ENCODE data around the gene SETBP1. TPM values are rescaled to one million over a fixed set of nuclear protein-coding genes. Genes with fewer than 3 reads are reported as not detected.

Gene SETBP1
- total and polyA plus RNA-seq, 2 of the 8 experiments (the other 6 are each of a cell fraction or from before 2014, with no cell fraction given), result 2.0 to 6.5 TPM

DNA sequence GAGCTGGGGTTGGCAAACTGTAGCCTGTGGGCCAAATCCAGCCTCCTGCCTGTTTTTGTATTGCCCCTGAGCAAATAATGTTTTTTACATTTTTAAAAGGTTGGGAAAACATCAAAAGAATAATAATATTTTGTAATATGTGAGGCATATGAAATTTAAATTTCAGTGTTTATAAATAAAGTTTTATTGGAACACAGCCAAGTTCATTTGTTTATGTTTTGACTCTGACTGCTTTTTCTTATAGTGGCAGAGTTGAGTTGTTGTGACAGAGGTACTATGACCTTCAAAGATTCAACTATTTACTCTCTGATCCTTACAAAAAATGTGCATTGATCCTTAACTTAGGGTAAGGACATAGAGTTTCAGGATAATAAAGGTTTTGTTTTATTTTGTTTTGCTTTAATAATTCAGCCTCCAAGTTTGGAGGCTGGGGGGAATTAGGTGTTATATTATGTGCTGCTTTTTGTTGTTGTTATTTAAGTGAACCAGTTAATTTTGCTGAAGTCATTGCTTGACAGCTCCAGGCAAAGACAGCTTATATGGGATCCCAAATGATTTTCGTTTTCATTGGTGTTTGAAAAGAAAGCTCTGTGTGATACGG is 24.5 kb downstream of the SETBP1 start:
- Histone ChIP-seq H3K4me1 (replicated peaks in 1 of 4; ENCODE audit: control insufficient read depth in 3 of 4, insufficient read depth in 4 of 4, low read length in 3 of 4) (peaks cover 0 to 8% (median 0%) of the 10 kb centered on the region in 4 experiments; a peak in 2 of 7 replicates), H3K56ac (replicated peaks; ENCODE audit: insufficient read length, low read depth, low read length) (no peak overlapping the region), H4K20me1 (replicated peaks in 1 of 2; ENCODE audit: control insufficient read depth in 1 of 2, insufficient read depth in 2 of 2, low read length in 2 of 2) (no peaks in the 10 kb centered on the region), H4K91ac (replicated peaks; ENCODE audit: insufficient read length, low read length) (no peak overlapping the region), H3K27ac (ENCODE audit: low read depth, low read length) (no peak overlapping the region), H2AFZ (ENCODE audit: low read length) (no peak overlapping the region), H3K14ac (ENCODE audit: insufficient read length) (no peak overlapping the region), H4K8ac (ENCODE audit: extremely low read depth, insufficient read depth, low read length) (no peak overlapping the region), H3K23ac (ENCODE audit: insufficient read length) (no peak overlapping the region), H2BK20ac (ENCODE audit: low read length) (no peak overlapping the region), H3K9me3 (ENCODE audit: insufficient read depth in 2 of 2, low read depth in 1 of 2, low read length in 1 of 2) (no peaks in the 10 kb centered on the region), H3K4ac (replicated peaks; ENCODE audit: insufficient read length, low read depth, low read length) (no peak overlapping the region), H4K5ac (ENCODE audit: insufficient read length, low read depth, low read length) (no peak overlapping the region), H3K23me2 (ENCODE audit: low read depth, low read length) (no peaks in the 10 kb centered on the region), H3K4me2 (ENCODE audit: insufficient read depth in 1 of 2, low read depth in 2 of 2, low read length in 2 of 2) (no peak overlapping the region), H3K79me1 (ENCODE audit: low read depth, low read length) (no peaks in the 10 kb centered on the region), H2BK120ac (replicated peaks; ENCODE audit: low read depth, low read length) (no peak overlapping the region), H2BK15ac (ENCODE audit: low read length) (no peak overlapping the region), H3K27me3 (replicated peaks in 1 of 4; ENCODE audit: control insufficient read depth in 3 of 4, extremely low read depth in 1 of 4, insufficient read depth in 3 of 4, low read length in 3 of 4) (no peaks in the 10 kb centered on the region), H3K4me3 (ENCODE audit: extremely low read depth in 1 of 4, insufficient read depth in 2 of 4, low read depth in 3 of 4, low read length in 4 of 4) (no peak overlapping the region), H2BK12ac (ENCODE audit: low read depth, low read length) (no peak overlapping the region), H2BK5ac (ENCODE audit: low read depth, low read length) (no peak overlapping the region), H3K9ac (replicated peaks in 1 of 4; ENCODE audit: extremely low read depth in 1 of 4, low read depth in 3 of 4, low read length in 3 of 4) (no peak overlapping the region), H2AK5ac (ENCODE audit: low read depth, low read length) (no peak overlapping the region), H3K36me3 (ENCODE audit: control insufficient read depth in 2 of 4, insufficient read depth in 4 of 4, low read length in 3 of 4) (no peaks in the 10 kb centered on the region), H3K18ac (ENCODE audit: extremely low read depth, low read length) (no peak overlapping the region), H3K79me2 (ENCODE audit: control insufficient read depth in 1 of 2, insufficient read depth in 2 of 2, low read length in 2 of 2) (no peaks in the 10 kb centered on the region)
- 89% methylated on average over 2 of the region's 2 CpGs; no CpG with 5 or more reads in 1 of the 2 experiments for WGBS, 2 experiments (ENCODE audit: extremely low coverage in 1 of 2, insufficient coverage in 1 of 2, insufficient read length in 1 of 2, insufficient replicate concordance in 2 of 2, low coverage in 1 of 2, low lambda C conversion rate in 2 of 2, missing lambda C conversion rate in 1 of 2)
- FAIRE-seq (no peak), DNase-seq (ENCODE audit: low read depth in 1 of 2, low spot score in 2 of 2) (no peak)
- TF ChIP-seq HDAC6 (IDR thresholded peaks at IDR 0.05; ENCODE audit: low read depth, low read length) (no peak), GABPA (IDR thresholded peaks at IDR 0.05; ENCODE audit: borderline replicate concordance, insufficient read depth, low read length) (no peak), ASH2L (IDR thresholded peaks at IDR 0.05; ENCODE audit: low read length) (no peak), SIRT6 (IDR thresholded peaks at IDR 0.05; ENCODE audit: low read length) (no peak), SAP30 (IDR thresholded peaks at IDR 0.05; ENCODE audit: insufficient read depth, insufficient replicate concordance, low read length) (no peak), PHF8 (conservative IDR thresholded peaks at IDR 0.05; ENCODE audit: low read depth, low read length) (no peak), EGR1 (IDR thresholded peaks at IDR 0.05; ENCODE audit: borderline replicate concordance, low read depth, low read length) (no peak), CBX5 (IDR thresholded peaks at IDR 0.05; ENCODE audit: low read depth, low read length) (no peak), TEAD4 (IDR thresholded peaks at IDR 0.05; ENCODE audit: low read depth, low read length) (no peak)
- TF ChIP-seq, protein P1, sequence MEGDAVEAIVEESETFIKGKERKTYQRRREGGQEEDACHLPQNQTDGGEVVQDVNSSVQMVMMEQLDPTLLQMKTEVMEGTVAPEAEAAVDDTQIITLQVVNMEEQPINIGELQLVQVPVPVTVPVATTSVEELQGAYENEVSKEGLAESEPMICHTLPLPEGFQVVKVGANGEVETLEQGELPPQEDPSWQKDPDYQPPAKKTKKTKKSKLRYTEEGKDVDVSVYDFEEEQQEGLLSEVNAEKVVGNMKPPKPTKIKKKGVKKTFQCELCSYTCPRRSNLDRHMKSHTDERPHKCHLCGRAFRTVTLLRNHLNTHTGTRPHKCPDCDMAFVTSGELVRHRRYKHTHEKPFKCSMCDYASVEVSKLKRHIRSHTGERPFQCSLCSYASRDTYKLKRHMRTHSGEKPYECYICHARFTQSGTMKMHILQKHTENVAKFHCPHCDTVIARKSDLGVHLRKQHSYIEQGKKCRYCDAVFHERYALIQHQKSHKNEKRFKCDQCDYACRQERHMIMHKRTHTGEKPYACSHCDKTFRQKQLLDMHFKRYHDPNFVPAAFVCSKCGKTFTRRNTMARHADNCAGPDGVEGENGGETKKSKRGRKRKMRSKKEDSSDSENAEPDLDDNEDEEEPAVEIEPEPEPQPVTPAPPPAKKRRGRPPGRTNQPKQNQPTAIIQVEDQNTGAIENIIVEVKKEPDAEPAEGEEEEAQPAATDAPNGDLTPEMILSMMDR (IDR thresholded peaks at IDR 0.05; ENCODE audit: control extremely low read depth in 1 of 3, insufficient read depth in 1 of 3, low read depth in 1 of 3, low read length in 3 of 3), result no peak
- ChIA-PET CTCF (ENCODE audit: partially characterized antibody) (interaction anchor here (0.5 to 0.9 kb wide), 2 partner anchors 15 to 17 kb away, joined by 3 read pairs; no protein-coding TSS in a partner anchor), POLR2A (ENCODE audit: partially characterized antibody) (no interaction called here)

Data from H1 (cell line).